K562 (cell line): ENCODE measurements around the gene JADE3. TPM values are rescaled to one million over a fixed set of nuclear protein-coding genes. Genes with fewer than 3 reads are reported as not detected.

Experiments used
- ATAC-seq: fragments of 200-7000 bp; cut with Tn5 transposase; 3 replicates; pipeline ENCODE4 v1.9.1; 2020; ENCODE audit warnings: moderate library complexity
- BruUV-seq: library from RNA; stranded (reverse); fragments of 400-500 nt; replicated peaks from 2 replicates; lab custom pipeline; 2021; lab: Mats Ljungman, UMichigan
- CTCF ChIA-PET: fragments of 300-600 bp; formaldehyde crosslinking; extraction: SDS; loops from one replicate; lab custom pipeline; 2021; ENCODE audit warnings: low intra/inter-chr PET ratio; lab: Yijun Ruan, JAX
- POLR2A ChIA-PET: fragments of 300-600, 350-650 bp; sonication (Branson Sonifier 250); formaldehyde crosslinking; extraction: SDS; loops from one replicate; lab custom pipeline; 2021; ENCODE audit warnings: antibody characterized with exemption, inconsistent platforms; lab: Yijun Ruan, JAX
- DNase-seq, 4 experiments: peaks; one replicate each; pipeline versions ENCODE4 v3.0.0 to v3.0.0-alpha.2; 2011 to 2018; ENCODE audit warnings: low spot score in 3 of 4, mixed read lengths in 3 of 4; ENCODE audit errors: extremely low read depth in 1 of 4
- FAIRE-seq: peaks from 2 replicates; lab custom pipeline; 2011; peaks lifted over from hg19 to GRCh38; lab: Jason Lieb, UNC
- H2AFZ ChIP-seq: 2 replicates; pipeline ENCODE4 v1.6.0; 2011; ENCODE audit warnings: low read depth, low read length, control low read depth, inconsistent platforms
- H3K27ac ChIP-seq: fragments of 200-600 bp; 3 replicates; pipeline ENCODE4 v1.8.0; 2011; ENCODE audit warnings: low read depth, mild to moderate bottlenecking, control low read depth, inconsistent platforms, low read length, moderate library complexity, mixed read lengths; ENCODE audit errors: extremely low read depth
- H3K27me3 ChIP-seq, 2 experiments: fragments of 300-600 bp in 1 of 2; 2 replicates in 1 of 2; 3 replicates in 1 of 2; pipeline versions ENCODE4 v1.6.0 to v1.8.0; 2011; ENCODE audit warnings: inconsistent platforms in 2 of 2, low read length in 2 of 2, mild to moderate bottlenecking in 1 of 2, mixed read lengths in 1 of 2, moderate library complexity in 1 of 2; ENCODE audit not compliant: control insufficient read depth in 2 of 2, insufficient read depth in 2 of 2
- H3K36me3 ChIP-seq: fragments of 300-600 bp; 3 replicates; pipeline ENCODE4 v1.8.0; 2011; ENCODE audit warnings: mild to moderate bottlenecking, low read length, inconsistent platforms; ENCODE audit not compliant: control insufficient read depth, insufficient read depth
- H3K4me1 ChIP-seq, 2 experiments: fragments of 200-600 bp in 1 of 2; replicated peaks in 1 of 2; 2 replicates in 1 of 2; 3 replicates in 1 of 2; pipeline versions ENCODE4 v1.5.1 to v1.8.0; 2011; ENCODE audit warnings: inconsistent platforms in 2 of 2, low read length in 2 of 2, mild to moderate bottlenecking in 1 of 2, mixed read lengths in 1 of 2, moderate library complexity in 1 of 2; ENCODE audit not compliant: control insufficient read depth in 2 of 2, insufficient read depth in 2 of 2
- H3K4me2 ChIP-seq: 2 replicates; pipeline ENCODE4 v1.6.1; 2011; ENCODE audit warnings: low read length, control low read depth, inconsistent platforms, mixed read lengths; ENCODE audit not compliant: insufficient read depth
- H3K4me3 ChIP-seq: fragments of 200-600 bp; sonication (generic), shearing (Covaris generic); 2 replicates; pipeline ENCODE4 v1.5.1; 2016; ENCODE audit warnings: control low read depth, inconsistent platforms
- H3K79me2 ChIP-seq: fragments of 200-600 bp; 3 replicates; pipeline ENCODE4 v1.8.0; 2011; ENCODE audit warnings: low read length, inconsistent platforms; ENCODE audit not compliant: control insufficient read depth, insufficient read depth
- H3K9ac ChIP-seq, 2 experiments: 2 replicates each; pipeline versions ENCODE4 v1.6.0 to v1.6.1; 2011; ENCODE audit warnings: low read depth in 2 of 2, low read length in 2 of 2, control low read depth in 1 of 2, inconsistent platforms in 1 of 2, mild to moderate bottlenecking in 1 of 2, mixed read lengths in 1 of 2; ENCODE audit not compliant: insufficient read depth in 1 of 2
- H3K9me1 ChIP-seq: one replicate; pipeline ENCODE4 v1.6.0; 2011; ENCODE audit warnings: inconsistent platforms, mild to moderate bottlenecking, low read length, moderate library complexity; ENCODE audit not compliant: control insufficient read depth, insufficient read depth
- H3K9me3 ChIP-seq: replicated peaks from 2 replicates; pipeline ENCODE4 v1.5.1; 2011; ENCODE audit warnings: low read depth, low read length, inconsistent platforms; ENCODE audit not compliant: control insufficient read depth, insufficient read depth
- H4K20me1 ChIP-seq: replicated peaks from 2 replicates; pipeline ENCODE4 v1.6.1; 2011; ENCODE audit warnings: low read length, inconsistent platforms, mixed read lengths; ENCODE audit not compliant: control insufficient read depth, insufficient read depth
- CHCHD3 ChIP-seq: fragments of 250-450 bp; sonication (Bioruptor Pico); IDR thresholded peaks from 2 replicates; pipeline ENCODE4 v2.1.2; 2022; ENCODE audit warnings: mild to moderate bottlenecking
- E2F6 ChIP-seq, 2 experiments: IDR thresholded peaks; 2 replicates each; pipeline ENCODE4 v1.6.1; 2011; ENCODE audit warnings: borderline replicate concordance in 1 of 2, control low read depth in 1 of 2, low read depth in 1 of 2, low read length in 1 of 2, mild to moderate bottlenecking in 1 of 2, mixed read lengths in 1 of 2, moderate library complexity in 1 of 2; ENCODE audit not compliant: insufficient read depth in 1 of 2, insufficient read length in 1 of 2, poor library complexity in 1 of 2, severe bottlenecking in 1 of 2; ENCODE audit errors: extremely low read depth in 1 of 2
- ESRRB ChIP-seq: fragments of 250-450 bp; sonication (Bioruptor Pico); IDR thresholded peaks from 2 replicates; pipeline ENCODE4 v1.5.0; 2020; ENCODE audit warnings: mild to moderate bottlenecking, moderate library complexity, borderline replicate concordance
- MAFK ChIP-seq: IDR thresholded peaks from 2 replicates; pipeline ENCODE4 v1.6.1; 2011; ENCODE audit warnings: low read length, improper control_type of control experiment
- NCOA1 ChIP-seq: fragments of 450-650 bp; IDR thresholded peaks from 2 replicates; pipeline ENCODE4 v1.6.1; 2016; ENCODE audit warnings: low read depth
- POLR2G ChIP-seq: fragments of 200-400 bp; formaldehyde crosslinking; IDR thresholded peaks from 2 replicates; pipeline ENCODE4 v1.6.1; 2017; ENCODE audit warnings: low read depth, mild to moderate bottlenecking, antibody characterized with exemption, low read length, moderate library complexity
- PRPF4 ChIP-seq: fragments of 200-400 bp; formaldehyde crosslinking; IDR thresholded peaks from one replicate; pipeline ENCODE4 v1.6.1; 2017; ENCODE audit warnings: low read length, low read depth, mild to moderate bottlenecking; ENCODE audit not compliant: insufficient read depth, poor library complexity, severe bottlenecking
- SMARCA4 ChIP-seq: fragments of 450-650 bp; IDR thresholded peaks from 2 replicates; pipeline ENCODE4 v1.6.1; 2016
- TEAD2 ChIP-seq: fragments of 450-650 bp; IDR thresholded peaks from 2 replicates; pipeline ENCODE4 v1.6.1; 2016; ENCODE audit warnings: missing genetic modification characterization, control low read depth, missing compliant biosample characterization
- TSC22D4 ChIP-seq: fragments of 450-650 bp; IDR thresholded peaks from 2 replicates; pipeline ENCODE4 v1.6.1; 2016; ENCODE audit warnings: missing genetic modification characterization, missing biosample characterization, control low read depth
- ZNF584 ChIP-seq: fragments of 200-800 bp; sonication (Bioruptor generic); IDR thresholded peaks from 2 replicates; pipeline ENCODE4 v1.6.1; 2016; ENCODE audit warnings: low read depth, mild to moderate bottlenecking, missing genetic modification characterization, missing compliant biosample characterization
- WGBS: fragments of 100-300 bp; shearing (Covaris generic); methylation state at CpG from one replicate; pipeline ENCODE4 v1.1.6; 2016; ENCODE audit warnings: low coverage, mixed read lengths; ENCODE audit not compliant: insufficient coverage; ENCODE audit errors: missing lambda C conversion rate; 5-methylcytosine and 5-hydroxymethylcytosine counted together
- in situ Hi-C: fragments of 300-500 bp; cut with MboI; formaldehyde crosslinking; loops from 4 replicates; pipeline ENCODE4 v1.15.0; 2018; ENCODE audit warnings: inconsistent platforms, mixed read lengths
- intact Hi-C: fragments of 100-400 bp; cut with micrococcal nuclease; formaldehyde crosslinking; loops from 2 replicates; pipeline ENCODE4 v1.14.2; 2022
- polyA plus RNA-seq, 8 experiments: library from polyadenylated mRNA; depleted of rRNA in 4 of 8; stranded (reverse) in 5 of 8; unstranded in 3 of 8; fragments of >200 nt; fragmentation: Nextera tagmentation in 2 of 8; fragmentation: Illumina TruSeq in 1 of 8; extraction: Ambion mirVana in 2 of 8; extraction: Trizol in 1 of 8; gene quantifications; 2 replicates each; pipeline versions ENCODE4 v1.2.1 to v1.2.3, GENCODE V29; 2011 to 2014; ENCODE audit warnings: inconsistent platforms in 1 of 8, missing spikeins in 1 of 8
- total RNA-seq, 7 experiments: library from RNA; depleted of rRNA in 6 of 7; stranded (reverse); fragments of >200 nt in 6 of 7; fragmentation: Illumina TruSeq in 2 of 7; extraction: Trizol in 2 of 7; gene quantifications; 2 replicates each; pipeline versions ENCODE4 v1.2.1 to v1.2.3, GENCODE V29; 2011 to 2021; ENCODE audit warnings: low replicate concordance in 1 of 7
- TF ChIP-seq, protein P1 (sequence below): fragments of 250-450 bp; sonication (Bioruptor Pico); IDR thresholded peaks from 2 replicates; pipeline ENCODE4 v1.5.1; 2021; ENCODE audit warnings: mild to moderate bottlenecking
- TF ChIP-seq, protein P2 (sequence below): fragments of 450-650 bp; formaldehyde crosslinking; IDR thresholded peaks from 2 replicates; pipeline ENCODE4 v1.4.0; 2020; ENCODE audit warnings: mild to moderate bottlenecking, moderate library complexity

JADE3 gene
- total and polyA plus RNA-seq, 9 of the 15 experiments (the other 6 are each of a cell fraction or from before 2014, with no cell fraction given): 2.6 to 10.0 (median 7.0) TPM

DNA sequence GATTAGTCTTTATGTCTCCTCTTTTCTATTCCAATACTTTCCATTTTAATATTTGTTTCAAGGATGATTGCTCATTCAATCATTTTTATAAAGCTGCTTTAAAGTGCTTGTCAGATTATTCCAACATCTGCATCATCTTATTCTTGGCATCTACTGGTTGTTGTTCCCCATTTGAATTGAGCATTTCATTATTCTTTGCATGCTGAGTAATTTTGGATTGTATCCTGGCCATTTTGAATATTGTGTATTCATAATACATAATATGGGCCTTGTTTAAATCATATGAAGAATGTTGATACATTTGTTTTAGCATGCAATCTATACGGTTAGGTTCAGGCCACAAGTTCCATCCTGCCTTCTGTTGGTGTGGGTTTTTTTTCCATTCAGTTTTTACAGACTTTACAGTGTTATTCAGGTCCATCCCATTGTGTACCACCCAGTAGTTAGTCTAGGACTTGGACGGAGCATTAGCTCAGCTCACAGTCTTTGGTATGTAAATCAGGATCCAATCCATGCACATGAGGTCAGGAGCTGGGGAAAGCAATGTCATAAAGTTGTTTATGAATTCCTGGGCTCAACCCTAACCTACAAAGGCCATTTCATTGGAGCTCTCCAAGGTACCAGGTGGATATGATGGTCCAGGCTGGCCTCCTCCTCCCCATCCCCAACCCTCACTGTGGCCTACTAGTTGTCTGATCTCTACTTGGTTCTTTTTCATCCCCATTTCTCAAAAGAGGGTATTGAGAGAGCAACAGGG, 186.3 kb downstream of the JADE3 start (continued):
- no peak for TF ChIP-seq NCOA1
- TF ChIP-seq MAFK: no peak

GRCh38 chrX:47101206-47101605, 189.0 kb downstream of the JADE3 start:
- 0% methylated on average over 4 of the region's 4 CpGs for WGBS
- H3K36me3 ChIP-seq: no peaks in the 10 kb centered on the region
- H3K9me3 ChIP-seq: no peaks in the 10 kb centered on the region
- intact Hi-C loops (no loop called here), in situ Hi-C loops (no loop called here)
- FAIRE-seq: no peak
- CTCF ChIA-PET: no interaction called here
- H3K4me3 ChIP-seq: no peak overlapping the region
- no peaks in the 10 kb centered on the region; a peak in 1 of 5 replicates for H3K4me1 ChIP-seq
- TF ChIP-seq ZNF584 (CRISPR knock-in tag) (no peak), POLR2G (no peak), CHCHD3 (CRISPR knock-in tag) (no peak), PRPF4 (no peak), TSC22D4 (no peak), ESRRB (CRISPR knock-in tag) (no peak), TEAD2 (tag) (no peak), SMARCA4 (no peak), E2F6 (IDR thresholded peaks at IDR 0.05; ENCODE audit: borderline replicate concordance in 1 of 2, extremely low read depth in 1 of 2, insufficient read depth in 1 of 2, insufficient read length in 1 of 2, low read depth in 1 of 2, low read length in 1 of 2, poor library complexity in 1 of 2, severe bottlenecking in 1 of 2) (no peak)
- TF ChIP-seq, protein P1, sequence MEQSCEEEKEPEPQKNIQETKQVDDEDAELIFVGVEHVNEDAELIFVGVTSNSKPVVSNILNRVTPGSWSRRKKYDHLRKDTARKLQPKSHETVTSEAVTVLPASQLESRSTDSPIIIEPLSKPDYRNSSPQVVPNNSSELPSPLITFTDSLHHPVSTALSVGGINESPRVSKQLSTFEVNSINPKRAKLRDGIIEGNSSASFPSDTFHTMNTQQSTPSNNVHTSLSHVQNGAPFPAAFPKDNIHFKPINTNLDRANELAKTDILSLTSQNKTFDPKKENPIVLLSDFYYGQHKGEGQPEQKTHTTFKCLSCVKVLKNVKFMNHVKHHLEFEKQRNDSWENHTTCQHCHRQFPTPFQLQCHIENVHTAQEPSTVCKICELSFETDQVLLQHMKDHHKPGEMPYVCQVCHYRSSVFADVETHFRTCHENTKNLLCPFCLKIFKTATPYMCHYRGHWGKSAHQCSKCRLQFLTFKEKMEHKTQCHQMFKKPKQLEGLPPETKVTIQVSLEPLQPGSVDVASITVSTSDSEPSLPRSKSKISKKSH: no peak
- TF ChIP-seq, protein P2, sequence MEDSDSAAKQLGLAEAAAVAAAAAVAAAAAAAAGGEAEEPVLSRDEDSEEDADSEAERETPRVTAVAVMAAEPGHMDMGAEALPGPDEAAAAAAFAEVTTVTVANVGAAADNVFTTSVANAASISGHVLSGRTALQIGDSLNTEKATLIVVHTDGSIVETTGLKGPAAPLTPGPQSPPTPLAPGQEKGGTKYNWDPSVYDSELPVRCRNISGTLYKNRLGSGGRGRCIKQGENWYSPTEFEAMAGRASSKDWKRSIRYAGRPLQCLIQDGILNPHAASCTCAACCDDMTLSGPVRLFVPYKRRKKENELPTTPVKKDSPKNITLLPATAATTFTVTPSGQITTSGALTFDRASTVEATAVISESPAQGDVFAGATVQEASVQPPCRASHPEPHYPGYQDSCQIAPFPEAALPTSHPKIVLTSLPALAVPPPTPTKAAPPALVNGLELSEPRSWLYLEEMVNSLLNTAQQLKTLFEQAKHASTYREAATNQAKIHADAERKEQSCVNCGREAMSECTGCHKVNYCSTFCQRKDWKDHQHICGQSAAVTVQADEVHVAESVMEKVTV (CRISPR knock-in tag): no peak
- H3K27me3 ChIP-seq: no peaks in the 10 kb centered on the region; a peak in 1 of 5 replicates
- no peak overlapping the region for H3K4me2 ChIP-seq
- no peak overlapping the region for H3K9ac ChIP-seq
- H3K9me1 ChIP-seq: no peaks in the 10 kb centered on the region
- H3K79me2 ChIP-seq: no peaks in the 10 kb centered on the region
- no TSS peak for BruUV-seq
- POLR2A ChIA-PET: interaction anchor here (0.7 kb wide), 1 partner anchor 295 kb away, joined by 3 read pairs; no protein-coding TSS in a partner anchor
- ATAC-seq: no peak
- DNase-seq: no peak
- H3K27ac ChIP-seq: no peak overlapping the region
- no peak overlapping the region for H2AFZ ChIP-seq
- no peaks in the 10 kb centered on the region for H4K20me1 ChIP-seq
